ENCODE measurements around the gene CSRP1. TPM values are rescaled to one million over a fixed set of nuclear protein-coding genes. Genes with fewer than 3 reads are reported as not detected.
"Not testable (repeated sequence)": the region's sequence is repeated elsewhere in the genome, so short reads cannot be mapped to it uniquely, and the experiment has no call there.

Gene CSRP1
- polyA plus RNA-seq, 1 donor from 2014 or later, result 4.2 TPM

DNA sequence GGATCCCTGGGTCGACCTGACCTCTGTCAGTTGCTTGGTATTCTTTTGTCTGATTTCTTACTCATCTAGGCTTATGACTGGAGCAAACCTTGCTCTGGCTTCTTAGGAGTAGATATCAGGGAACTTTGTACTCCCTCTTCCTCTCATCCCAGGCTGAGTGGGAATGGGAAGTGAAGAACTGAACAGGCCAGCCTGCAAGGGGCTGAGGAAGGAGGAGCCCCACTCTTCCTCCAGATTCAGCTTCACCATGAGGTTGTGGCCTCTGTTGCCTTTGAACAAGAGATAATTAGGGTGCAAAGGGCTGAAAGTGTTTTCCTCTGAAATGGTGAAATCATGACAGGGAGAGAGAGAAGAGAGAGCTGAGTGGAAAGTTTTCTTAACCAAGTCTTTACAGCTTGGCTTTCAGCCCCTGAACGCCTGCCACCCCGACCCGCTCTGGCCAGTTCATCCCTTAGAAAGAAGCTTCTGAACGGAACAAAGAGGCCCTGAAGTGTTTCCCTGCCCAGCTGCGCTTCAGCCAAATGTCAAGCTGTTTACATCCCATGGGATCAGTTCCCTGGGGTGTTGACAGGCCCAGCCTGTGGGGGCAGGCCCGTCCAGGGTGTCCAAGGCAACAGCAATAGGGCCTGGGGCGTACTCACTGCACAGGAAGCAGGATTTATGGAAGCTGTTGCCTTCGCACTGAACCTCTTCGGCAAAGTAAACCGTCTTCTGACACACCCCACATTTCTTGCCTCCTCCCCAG lies 11.2 kb downstream of the CSRP1 start:
- H3K27me3 ChIP-seq (ENCODE audit: insufficient read depth, low read depth, low read length), result no peaks in the 10 kb centered on the region
- no peak overlapping the region for H2AFZ ChIP-seq (ENCODE audit: low read depth, low read length)
- H3K9me2 ChIP-seq (ENCODE audit: insufficient read depth, low read length), result no peaks in the 10 kb centered on the region
- no peak overlapping the region for H3K4me2 ChIP-seq (ENCODE audit: low read length)
- H3K9ac ChIP-seq (ENCODE audit: low read length), result no peak overlapping the region
- no peak for TF ChIP-seq EZH2 (IDR thresholded peaks at IDR 0.05; ENCODE audit: borderline replicate concordance, insufficient read depth, low read length, poor library complexity, severe bottlenecking)
- no peak for TF ChIP-seq REST (IDR thresholded peaks at IDR 0.05; ENCODE audit: borderline replicate concordance)
- no peak for TF ChIP-seq SMC3 (conservative IDR thresholded peaks at IDR 0.05; ENCODE audit: poor library complexity)
- TF ChIP-seq MXI1 (conservative IDR thresholded peaks at IDR 0.05; ENCODE audit: poor library complexity, severe bottlenecking), result no peak
- no peak overlapping the region for H3K4me3 ChIP-seq (ENCODE audit: low read length)
- no peaks in the 10 kb centered on the region for H3K9me3 ChIP-seq (ENCODE audit: low read length)
- H3K36me3 ChIP-seq (ENCODE audit: insufficient read depth, low read length), result no peaks in the 10 kb centered on the region
- no peaks in the 10 kb centered on the region for H4K20me1 ChIP-seq (ENCODE audit: insufficient read depth)
- no peak overlapping the region for H3K27ac ChIP-seq (ENCODE audit: low read length)
- no peaks in the 10 kb centered on the region for H3F3A ChIP-seq (ENCODE audit: insufficient read depth, low read length, poor library complexity, severe bottlenecking)
- no peaks in the 10 kb centered on the region for H3K79me2 ChIP-seq (replicated peaks; ENCODE audit: insufficient read depth, low read length)

GRCh38 chr1:201493757-201494617 lies 12.9 kb downstream of the CSRP1 start:
- Histone ChIP-seq H3K27me3 (ENCODE audit: insufficient read depth, low read depth, low read length) (no peaks in the 10 kb centered on the region), H3F3A (ENCODE audit: insufficient read depth, low read length, poor library complexity, severe bottlenecking) (no peaks in the 10 kb centered on the region), H3K9me3 (ENCODE audit: low read length) (no peaks in the 10 kb centered on the region), H3K27ac (ENCODE audit: low read length) (no peak overlapping the region), H3K36me3 (ENCODE audit: insufficient read depth, low read length) (no peaks in the 10 kb centered on the region), H3K9me2 (ENCODE audit: insufficient read depth, low read length) (no peaks in the 10 kb centered on the region), H4K20me1 (ENCODE audit: insufficient read depth) (no peaks in the 10 kb centered on the region), H3K79me2 (replicated peaks; ENCODE audit: insufficient read depth, low read length) (no peaks in the 10 kb centered on the region), H3K4me2 (ENCODE audit: low read length) (no peak overlapping the region), H3K4me3 (ENCODE audit: low read length) (no peak overlapping the region), H2AFZ (ENCODE audit: low read depth, low read length) (no peak overlapping the region), H3K9ac (ENCODE audit: low read length) (no peak overlapping the region)
- TF ChIP-seq EP300 (conservative IDR thresholded peaks at IDR 0.05; ENCODE audit: poor library complexity, severe bottlenecking), result no peak
- no peak for TF ChIP-seq POLR2AphosphoS5 (IDR thresholded peaks at IDR 0.05)

- not testable (repeated sequence) for H3K27ac ChIP-seq (ENCODE audit: low read length); H3K9ac ChIP-seq (ENCODE audit: low read length); H2AFZ ChIP-seq (ENCODE audit: low read depth, low read length); H3K9me2 ChIP-seq (ENCODE audit: insufficient read depth, low read length); H3K4me3 ChIP-seq (ENCODE audit: low read length); H3K36me3 ChIP-seq (ENCODE audit: insufficient read depth, low read length); H3K79me2 ChIP-seq (replicated peaks; ENCODE audit: insufficient read depth, low read length); H3K9me3 ChIP-seq (ENCODE audit: low read length); H3K4me2 ChIP-seq (ENCODE audit: low read length); H3K27me3 ChIP-seq (ENCODE audit: insufficient read depth, low read depth, low read length); H4K20me1 ChIP-seq (ENCODE audit: insufficient read depth); H3F3A ChIP-seq (ENCODE audit: insufficient read depth, low read length, poor library complexity, severe bottlenecking)
Observed at GRCh38 chr1:201493026-201493656, 13.8 kb downstream of the CSRP1 start.
